ENCODE measurements around the gene HABP2.

GRCh38 chr10:113628607-113629153 lies 75.8 kb downstream of the HABP2 start:
- TF ChIP-seq CTCF (IDR thresholded peaks at IDR 0.05; ENCODE audit: insufficient read depth, low read depth, low read length) (no peak), EZH2 (IDR thresholded peaks at IDR 0.05; ENCODE audit: insufficient read depth, low read length) (no peak)

Measured in astrocyte (in vitro differentiated cells and primary cell).